WTC11 (cell line): ENCODE data around the gene NAXD. TPM values are rescaled to one million over a fixed set of nuclear protein-coding genes. Genes with fewer than 3 reads are reported as not detected.

ENCODE experiments used
- ATAC-seq: fragments of 200-7000 bp; cut with Tn5 transposase; 2 replicates; pipeline ENCODE4 v1.10.0; 2021; ENCODE audit warnings: mild to moderate bottlenecking, moderate library complexity
- CTCF ChIA-PET: fragments of 300-600 bp; sonication (Branson Sonifier 250); formaldehyde crosslinking; loops from one replicate; lab custom pipeline; 2021; ENCODE audit warnings: antibody characterized with exemption; lab: Charles Lee
- POLR2A ChIA-PET: fragments of 350-600 bp; sonication (Branson Sonifier 250); formaldehyde crosslinking; loops from one replicate; lab custom pipeline; 2021; ENCODE audit warnings: antibody characterized with exemption; lab: Charles Lee
- DNase-seq: peaks from one replicate; pipeline ENCODE4 v3.0.0; 2021; ENCODE audit warnings: low spot score
- H3K27ac Mint-ChIP-seq: 2 replicates; pipeline ENCODE4 v1.8.0; 2021; ENCODE audit warnings: mixed read lengths
- H3K27me3 Mint-ChIP-seq: 2 replicates; pipeline ENCODE4 v1.8.0; 2021; ENCODE audit warnings: low read depth, mild to moderate bottlenecking, moderate library complexity, mixed read lengths
- H3K36me3 Mint-ChIP-seq: 2 replicates; pipeline ENCODE4 v1.8.0; 2021; ENCODE audit warnings: mixed read lengths
- H3K4me1 Mint-ChIP-seq: 2 replicates; pipeline ENCODE4 v1.8.0; 2022; ENCODE audit warnings: mixed read lengths
- H3K4me3 Mint-ChIP-seq: 2 replicates; pipeline ENCODE4 v1.8.0; 2021; ENCODE audit warnings: mild to moderate bottlenecking, moderate library complexity, mixed read lengths
- H3K9me3 Mint-ChIP-seq: 2 replicates; pipeline ENCODE4 v1.8.0; 2021; ENCODE audit warnings: mixed read lengths
- CREM ChIP-seq: sonication (generic); formaldehyde crosslinking; IDR thresholded peaks from 2 replicates; pipeline ENCODE4 v1.8.1; 2022; ENCODE audit warnings: mild to moderate bottlenecking, missing genetic modification reagents, moderate library complexity
- ETV6 ChIP-seq: sonication (generic); formaldehyde crosslinking; IDR thresholded peaks from 2 replicates; pipeline ENCODE4 v1.8.1; 2022; ENCODE audit warnings: mild to moderate bottlenecking, missing genetic modification reagents
- FOXK1 ChIP-seq: sonication (generic); formaldehyde crosslinking; IDR thresholded peaks from 2 replicates; pipeline ENCODE4 v1.8.0; 2022; ENCODE audit warnings: mild to moderate bottlenecking, moderate library complexity, missing genetic modification reagents
- HMGXB4 ChIP-seq: sonication (generic); formaldehyde crosslinking; IDR thresholded peaks from 2 replicates; pipeline ENCODE4 v1.8.1; 2023; ENCODE audit warnings: mild to moderate bottlenecking, moderate library complexity, missing genetic modification reagents
- MYBL2 ChIP-seq: sonication (generic); formaldehyde crosslinking; IDR thresholded peaks from 2 replicates; pipeline ENCODE4 v1.8.1; 2023; ENCODE audit warnings: mild to moderate bottlenecking, moderate library complexity, missing genetic modification reagents
- NFYB ChIP-seq: sonication (generic); formaldehyde crosslinking; conservative IDR thresholded peaks from 2 replicates; pipeline ENCODE4 v1.8.0; 2022; ENCODE audit warnings: low read depth, missing genetic modification reagents
- PRDM15 ChIP-seq: sonication (generic); formaldehyde crosslinking; IDR thresholded peaks from 2 replicates; pipeline ENCODE4 v1.8.0; 2022; ENCODE audit warnings: missing genetic modification reagents
- PREB ChIP-seq: sonication (generic); formaldehyde crosslinking; IDR thresholded peaks from 2 replicates; pipeline ENCODE4 v1.8.1; 2022; ENCODE audit warnings: mild to moderate bottlenecking, missing genetic modification reagents, moderate library complexity, borderline replicate concordance
- PRRX2 ChIP-seq: fragments of 250-450 bp; sonication (Bioruptor Pico); IDR thresholded peaks from 2 replicates; pipeline ENCODE4 v1.8.0; 2021; ENCODE audit warnings: mild to moderate bottlenecking
- SP1 ChIP-seq: sonication (generic); formaldehyde crosslinking; conservative IDR thresholded peaks from 2 replicates; pipeline ENCODE4 v1.8.1; 2022; ENCODE audit warnings: missing genetic modification reagents
- TP53 ChIP-seq: sonication (generic); formaldehyde crosslinking; IDR thresholded peaks from 2 replicates; pipeline ENCODE4 v1.8.1; 2023; ENCODE audit warnings: mild to moderate bottlenecking, missing genetic modification reagents
- ZNF425 ChIP-seq: fragments of 250-450 bp; sonication (Bioruptor Pico); conservative IDR thresholded peaks from 2 replicates; pipeline ENCODE4 v1.9.0; 2021; ENCODE audit warnings: mild to moderate bottlenecking
- total RNA-seq: library from RNA; stranded (reverse); gene quantifications from 3 replicates; pipeline ENCODE4 v1.2.3, GENCODE V29; 2021
- TF ChIP-seq, protein P1 (sequence below): sonication (generic); formaldehyde crosslinking; IDR thresholded peaks from 2 replicates; pipeline ENCODE4 v1.8.1; 2022; ENCODE audit warnings: missing genetic modification reagents, borderline replicate concordance
- TF ChIP-seq, protein P2 (sequence below): sonication (generic); formaldehyde crosslinking; IDR thresholded peaks from 2 replicates; pipeline ENCODE4 v1.8.1; 2023; ENCODE audit warnings: mild to moderate bottlenecking, missing genetic modification reagents, moderate library complexity

NAXD gene
- total RNA-seq, 1 experiment from 2014 or later = 29.3 TPM

GRCh38 chr13:110582421-110582954, 32.9 kb upstream of the NAXD start (continued):
- TF ChIP-seq PRDM15 (CRISPR knock-in tag) (no peak), PREB (CRISPR knock-in tag) (no peak), PRRX2 (no peak), SP1 (CRISPR knock-in tag) (no peak), ETV6 (no peak), FOXK1 (CRISPR knock-in tag) (no peak), TP53 (no peak), CREM (CRISPR knock-in tag) (no peak), ZNF425 (no peak), MYBL2 (no peak)
- TF ChIP-seq, protein P1, sequence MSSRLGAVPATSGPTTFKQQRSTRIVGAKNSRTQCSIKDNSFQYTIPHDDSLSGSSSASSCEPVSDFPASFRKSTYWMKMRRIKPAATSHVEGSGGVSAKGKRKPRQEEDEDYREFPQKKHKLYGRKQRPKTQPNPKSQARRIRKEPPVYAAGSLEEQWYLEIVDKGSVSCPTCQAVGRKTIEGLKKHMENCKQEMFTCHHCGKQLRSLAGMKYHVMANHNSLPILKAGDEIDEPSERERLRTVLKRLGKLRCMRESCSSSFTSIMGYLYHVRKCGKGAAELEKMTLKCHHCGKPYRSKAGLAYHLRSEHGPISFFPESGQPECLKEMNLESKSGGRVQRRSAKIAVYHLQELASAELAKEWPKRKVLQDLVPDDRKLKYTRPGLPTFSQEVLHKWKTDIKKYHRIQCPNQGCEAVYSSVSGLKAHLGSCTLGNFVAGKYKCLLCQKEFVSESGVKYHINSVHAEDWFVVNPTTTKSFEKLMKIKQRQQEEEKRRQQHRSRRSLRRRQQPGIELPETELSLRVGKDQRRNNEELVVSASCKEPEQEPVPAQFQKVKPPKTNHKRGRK (CRISPR knock-in tag) = no peak
- TF ChIP-seq, protein P2, sequence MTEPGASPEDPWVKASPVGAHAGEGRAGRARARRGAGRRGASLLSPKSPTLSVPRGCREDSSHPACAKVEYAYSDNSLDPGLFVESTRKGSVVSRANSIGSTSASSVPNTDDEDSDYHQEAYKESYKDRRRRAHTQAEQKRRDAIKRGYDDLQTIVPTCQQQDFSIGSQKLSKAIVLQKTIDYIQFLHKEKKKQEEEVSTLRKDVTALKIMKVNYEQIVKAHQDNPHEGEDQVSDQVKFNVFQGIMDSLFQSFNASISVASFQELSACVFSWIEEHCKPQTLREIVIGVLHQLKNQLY (CRISPR knock-in tag) = no peak

GRCh38 chr13:110583178-110583865, 32.0 kb upstream of the NAXD start:
- H3K4me3 Mint-ChIP-seq = no peak overlapping the region
- ChIA-PET POLR2A (no interaction called here), CTCF (interaction anchor here (0.8 kb wide), 1 partner anchor 11 kb away, joined by 3 read pairs; no protein-coding TSS in a partner anchor)
- no peak for TF ChIP-seq PRDM15 (CRISPR knock-in tag)
- TF ChIP-seq NFYB (CRISPR knock-in tag) = no peak
- no peak for TF ChIP-seq HMGXB4 (CRISPR knock-in tag)
- no peak for TF ChIP-seq ETV6
- no peaks in the 10 kb centered on the region for H3K27me3 Mint-ChIP-seq
- H3K36me3 Mint-ChIP-seq = no peaks in the 10 kb centered on the region
- no peak overlapping the region for H3K27ac Mint-ChIP-seq
- H3K9me3 Mint-ChIP-seq = no peaks in the 10 kb centered on the region
- DNase-seq = no peak
- no peak for ATAC-seq
- H3K4me1 Mint-ChIP-seq = peaks cover 2% of the 10 kb centered on the region; the same call in 1 of the 2 replicates
